HCEC 1CT (cell line): ENCODE measurements around the gene TAF1B.
"Not testable (repeated sequence)": the region's sequence is repeated elsewhere in the genome, so short reads cannot be mapped to it uniquely, and the experiment has no call there.

Experiments
- DNase-seq: peaks from one replicate; pipeline ENCODE4 v3.0.0-alpha.2; 2017

TAF1B gene

GRCh38 chr2:9885036-9885684 is 41.9 kb downstream of the TAF1B start:
- DNase-seq, result peak; percentile 80

GRCh38 chr2:9887513-9887912 is 44.2 kb downstream of the TAF1B start:
- no peak for DNase-seq

DNA sequence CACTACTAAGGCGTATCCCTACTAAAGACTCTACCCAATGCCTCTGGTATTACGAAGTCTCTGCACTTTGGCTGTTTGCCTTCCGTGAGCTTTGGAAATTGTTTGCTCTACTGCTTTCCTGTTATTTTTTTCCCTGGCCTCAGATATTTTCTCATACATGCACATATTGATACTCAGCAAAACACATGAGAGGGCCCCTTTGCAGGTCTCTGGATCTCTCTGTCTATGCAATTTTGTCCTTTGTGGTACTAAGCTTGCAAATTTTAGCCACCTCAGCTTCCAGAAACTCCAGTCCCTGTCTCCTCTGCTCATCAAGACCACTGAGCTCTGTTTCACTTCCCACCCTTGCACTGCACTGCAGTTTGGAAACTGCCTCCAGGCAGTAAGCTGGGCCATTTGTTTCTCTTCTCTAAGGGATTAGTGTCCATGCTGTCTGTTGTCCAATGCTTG is 46.6 kb downstream of the TAF1B start:
- DNase-seq, result no peak

GRCh38 chr2:9892236-9892635 is 49.0 kb downstream of the TAF1B start:
- no peak for DNase-seq

GRCh38 chr2:9895669-9896590 is 52.7 kb downstream of the TAF1B start:
- no peak for DNase-seq

- peak; percentile 94 for DNase-seq
These were observed 54.1 kb downstream of the TAF1B start for GRCh38 chr2:9897331-9897737.

DNA sequence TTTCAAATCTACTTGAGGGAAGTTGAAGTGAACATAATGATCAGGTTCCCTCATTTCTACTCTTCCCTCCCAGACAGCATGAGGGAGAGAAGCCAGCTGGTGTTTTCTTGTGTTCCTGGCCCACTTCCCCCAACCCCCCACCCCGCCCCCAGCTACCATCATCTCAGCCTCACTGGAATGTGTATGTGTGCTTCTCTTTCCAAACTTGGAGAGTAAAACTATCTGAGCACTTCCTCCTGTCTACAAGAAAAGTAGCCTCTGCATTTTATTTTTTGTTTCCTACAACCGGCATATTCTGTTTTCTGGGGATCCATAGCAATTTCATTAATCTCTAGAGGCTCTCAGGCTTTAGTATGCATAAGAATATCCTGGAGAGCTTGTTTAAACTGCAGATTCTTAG is 54.6 kb downstream of the TAF1B start:
- DNase-seq, result peak; percentile 2

GRCh38 chr2:9905413-9905812 is 62.1 kb downstream of the TAF1B start:
- DNase-seq, result no peak

DNA sequence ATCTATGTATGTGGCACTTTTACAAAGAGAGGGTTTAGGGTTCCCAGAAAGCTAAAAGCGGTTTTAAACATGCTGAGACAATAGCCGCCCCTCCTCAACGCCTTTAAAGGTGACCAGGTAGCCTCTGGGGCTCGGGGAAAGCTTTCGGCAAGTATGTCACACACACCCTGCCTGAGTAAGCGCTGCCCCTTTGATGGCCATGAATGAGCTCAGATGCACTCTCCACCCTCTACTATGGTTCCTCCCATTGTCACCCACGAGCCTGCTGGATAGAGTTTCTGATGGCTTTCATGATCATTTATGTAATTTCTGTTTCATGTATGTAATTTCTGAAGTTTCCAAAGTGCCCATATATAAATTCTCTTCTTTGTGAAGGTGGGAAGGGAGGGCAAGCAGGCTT is 64.1 kb downstream of the TAF1B start:
- DNase-seq, result no peak

DNA sequence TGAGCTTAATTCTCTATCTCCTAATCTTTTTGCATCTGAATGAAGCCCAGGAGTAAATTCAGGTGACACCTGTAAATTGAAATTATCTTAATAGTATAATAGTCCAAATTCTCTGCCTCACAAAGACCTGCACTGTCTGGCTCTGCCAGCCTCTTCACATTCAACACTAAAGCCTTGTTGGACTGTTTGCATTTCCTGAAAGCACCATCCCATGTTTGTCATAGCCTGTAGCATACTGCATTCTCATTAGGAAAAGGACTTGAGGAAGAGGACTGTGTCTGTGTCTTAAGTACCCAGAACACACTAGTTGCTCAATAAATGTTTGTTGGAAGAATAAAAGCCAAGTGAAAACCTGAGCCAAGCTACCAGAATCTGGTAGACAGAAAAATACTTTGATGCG is 65.4 kb downstream of the TAF1B start:
- no peak for DNase-seq

GRCh38 chr2:9909106-9909505 is 65.8 kb downstream of the TAF1B start:
- DNase-seq, result no peak

GRCh38 chr2:9910699-9911098 is 67.4 kb downstream of the TAF1B start:
- no peak for DNase-seq

- DNase-seq, result no peak
These were observed 69.2 kb downstream of the TAF1B start for GRCh38 chr2:9912468-9912867.

GRCh38 chr2:9914384-9915065 is 71.3 kb downstream of the TAF1B start:
- peak; percentile 86 for DNase-seq

DNA sequence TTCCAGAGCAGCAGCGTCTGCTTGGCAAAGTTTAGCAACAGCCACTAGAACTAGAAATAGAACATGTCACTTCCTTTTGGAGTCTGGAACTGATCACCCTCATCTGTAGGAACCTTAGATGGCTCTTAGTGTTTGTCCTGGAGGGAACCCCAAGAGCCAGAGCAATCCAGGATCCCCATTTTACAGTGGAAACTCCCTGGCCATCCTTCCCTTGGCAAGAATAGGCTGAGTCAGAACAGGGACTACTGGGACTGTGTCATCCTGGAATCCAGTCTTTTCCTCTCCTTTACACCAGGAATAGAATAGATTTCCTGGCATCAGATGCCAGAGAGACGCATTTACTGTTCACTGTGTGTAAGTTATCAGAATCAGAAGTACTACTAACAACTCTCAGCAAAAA is 75.0 kb downstream of the TAF1B start:
- peak; percentile 12 for DNase-seq

DNA sequence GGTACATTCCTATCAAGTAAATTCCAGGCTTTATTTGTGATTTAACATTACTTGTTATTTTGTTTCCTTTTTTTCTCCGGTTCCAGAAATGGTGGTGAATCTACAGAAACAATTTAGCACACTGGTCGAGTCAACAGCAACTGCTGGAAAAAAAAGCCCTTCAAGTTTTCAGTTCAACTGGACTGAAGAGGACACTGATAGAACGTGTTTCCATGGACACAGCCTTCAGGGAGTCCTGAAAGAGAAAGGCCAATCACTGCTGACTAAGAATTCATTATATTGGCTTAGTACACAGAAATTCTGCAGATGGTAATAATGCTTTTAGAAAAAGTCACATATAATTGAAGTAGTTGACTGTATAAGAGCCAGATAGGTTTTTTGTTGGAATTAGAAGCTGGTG is 76.2 kb downstream of the TAF1B start:
- no peak for DNase-seq

- not testable (repeated sequence) for DNase-seq
These were observed 83.7 kb downstream of the TAF1B start for GRCh38 chr2:9927020-9927419.

GRCh38 chr2:9937258-9937657 is 94.0 kb downstream of the TAF1B start:
- DNase-seq, result no peak

GRCh38 chr2:9937968-9938367 is 94.7 kb downstream of the TAF1B start:
- no peak for DNase-seq

DNA sequence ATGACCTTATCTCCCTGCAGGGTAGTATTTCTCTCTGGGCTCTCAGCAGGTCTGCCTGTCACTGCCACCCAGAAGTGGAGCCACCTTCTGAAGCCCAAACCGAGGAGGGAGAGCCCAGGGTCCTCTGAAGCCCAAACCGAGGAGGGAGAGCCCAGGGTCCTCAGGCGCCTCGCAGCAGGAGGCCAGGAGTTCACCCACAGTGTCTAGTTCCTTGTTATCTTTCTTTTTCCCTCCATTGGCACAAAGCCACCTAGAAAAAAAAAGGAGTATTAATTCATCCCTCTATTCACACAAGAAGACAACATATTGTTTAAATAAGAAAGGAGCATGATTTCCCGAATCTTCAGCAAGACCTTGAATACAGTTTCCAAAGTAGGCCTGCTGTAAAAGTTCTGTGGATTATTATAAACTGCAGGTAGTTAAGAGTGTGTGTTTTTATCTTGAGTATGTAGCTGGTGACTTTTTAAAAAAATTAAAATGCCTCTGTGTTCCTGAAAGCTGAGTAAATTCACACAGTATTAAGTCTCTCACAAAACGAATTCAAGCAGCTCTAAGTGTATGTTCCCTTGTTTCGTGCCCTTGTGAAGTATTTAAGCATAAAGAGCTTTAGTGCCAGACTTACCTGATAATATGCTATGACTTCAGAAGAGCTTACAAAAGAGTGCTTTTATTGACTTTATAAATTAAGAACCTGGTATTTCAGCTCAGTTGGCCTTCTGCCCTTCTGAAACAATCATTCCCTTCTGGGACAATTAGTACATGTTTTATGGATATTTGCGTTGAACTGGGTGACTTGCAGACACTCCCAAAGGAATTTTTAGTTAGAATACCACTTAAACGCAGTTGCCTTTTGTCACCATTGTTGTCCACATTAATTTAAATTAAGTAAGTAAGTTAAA is 96.6 kb downstream of the TAF1B start:
- DNase-seq, result no peak

- peak; percentile 69 for DNase-seq
These were observed 98.1 kb downstream of the TAF1B start for GRCh38 chr2:9941196-9941995.

GRCh38 chr2:9941996-9942390 is 98.7 kb downstream of the TAF1B start:
- no peak for DNase-seq
